ENCODE data around the gene ATG4B.
"Not testable (repeated sequence)": the region's sequence is repeated elsewhere in the genome, so short reads cannot be mapped to it uniquely, and the experiment has no call there.

The ATG4B gene

DNA sequence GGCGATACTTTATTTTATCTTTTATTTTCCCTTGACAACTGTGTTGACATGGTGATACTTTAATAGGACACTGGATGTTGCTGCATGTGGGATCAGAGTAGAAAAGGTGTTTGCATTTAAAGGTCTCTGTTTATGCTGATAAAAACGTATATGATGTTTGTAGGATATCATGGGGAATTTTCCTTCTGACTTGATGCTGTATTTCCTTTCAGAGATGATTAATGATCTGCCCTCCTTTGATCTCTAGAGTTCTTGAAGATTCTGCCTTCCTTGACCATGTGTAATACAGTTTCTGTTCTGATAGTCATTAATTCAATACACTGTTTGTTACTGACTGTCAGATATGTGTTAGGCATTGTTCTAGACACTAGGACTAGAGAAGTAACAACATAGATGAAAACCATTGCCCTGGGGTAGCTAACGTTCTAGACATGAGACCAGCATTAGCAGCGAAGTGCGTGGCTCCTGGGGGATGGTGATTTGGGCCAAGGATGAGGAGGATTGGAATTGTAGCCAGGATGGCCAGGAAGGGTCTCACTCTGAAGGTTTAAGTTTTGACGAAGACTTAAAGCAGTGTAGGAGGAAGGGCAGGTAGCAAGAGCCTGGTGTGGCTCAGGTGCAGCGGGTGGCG lies 2.8 kb downstream of the ATG4B start:
- no peak for DNase-seq

DNA sequence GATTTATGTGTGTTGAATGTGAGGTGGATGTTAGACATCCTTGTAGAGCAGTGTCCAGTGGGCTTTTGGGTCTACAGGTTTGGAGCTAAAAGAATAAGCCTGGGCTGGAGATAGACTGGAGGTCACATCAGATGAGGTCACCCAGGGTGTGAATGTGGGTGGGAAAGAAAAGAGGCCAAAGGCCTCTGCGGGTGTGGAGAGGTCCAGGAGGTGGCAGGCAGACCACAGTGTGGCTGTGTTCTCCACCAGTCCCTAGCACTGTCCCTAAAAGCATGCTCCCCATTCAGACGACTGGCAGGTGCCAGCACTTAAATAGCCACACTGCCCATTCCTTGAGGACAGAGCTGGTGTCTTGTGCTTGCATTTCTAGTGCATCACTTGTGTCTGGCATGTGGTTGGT lies 4.1 kb downstream of the ATG4B start:
- no peak for DNase-seq

DNA sequence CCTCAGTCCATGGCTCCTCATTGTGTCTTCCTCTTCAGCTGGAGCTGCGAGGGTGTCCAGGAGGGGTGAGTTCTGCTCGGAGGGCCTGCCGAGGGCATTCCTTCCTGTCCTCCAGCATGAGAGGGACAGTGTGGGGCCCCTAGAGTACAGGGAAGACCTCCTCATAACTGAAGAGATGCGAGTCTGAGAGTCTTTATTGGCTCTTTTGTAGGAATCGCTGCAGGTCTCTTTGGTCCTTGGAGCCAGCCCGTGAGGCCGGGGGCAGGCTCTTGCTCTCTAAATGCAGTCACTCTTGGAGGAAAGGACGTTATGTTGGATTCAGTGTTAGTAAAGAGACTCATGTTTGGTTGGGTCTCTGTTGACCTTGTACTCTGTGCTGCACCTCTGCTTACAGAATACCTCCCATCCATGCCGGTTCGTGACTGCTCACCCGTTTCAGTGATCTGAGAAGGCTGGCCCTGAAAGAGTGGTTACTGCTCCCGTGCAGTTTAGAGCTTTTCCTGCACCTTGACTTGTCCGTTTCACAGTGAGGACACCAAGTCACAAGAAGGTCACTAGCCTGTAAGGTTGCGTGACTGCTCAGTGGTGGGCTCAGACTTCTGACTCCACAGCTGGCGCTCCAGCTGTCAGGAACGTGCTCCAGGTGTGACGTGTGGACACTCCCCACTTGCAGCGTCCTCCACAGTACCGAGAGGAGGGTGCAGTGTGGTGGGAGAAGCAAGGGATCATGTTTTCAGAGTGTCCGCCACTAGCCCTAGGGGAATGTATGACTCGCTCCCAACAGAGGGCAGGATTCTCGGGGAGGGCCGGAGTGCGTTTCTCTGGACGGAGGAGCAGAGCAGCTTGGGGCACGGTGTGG lies 7.8 kb downstream of the ATG4B start:
- peak; percentile 70 for DNase-seq

DNA sequence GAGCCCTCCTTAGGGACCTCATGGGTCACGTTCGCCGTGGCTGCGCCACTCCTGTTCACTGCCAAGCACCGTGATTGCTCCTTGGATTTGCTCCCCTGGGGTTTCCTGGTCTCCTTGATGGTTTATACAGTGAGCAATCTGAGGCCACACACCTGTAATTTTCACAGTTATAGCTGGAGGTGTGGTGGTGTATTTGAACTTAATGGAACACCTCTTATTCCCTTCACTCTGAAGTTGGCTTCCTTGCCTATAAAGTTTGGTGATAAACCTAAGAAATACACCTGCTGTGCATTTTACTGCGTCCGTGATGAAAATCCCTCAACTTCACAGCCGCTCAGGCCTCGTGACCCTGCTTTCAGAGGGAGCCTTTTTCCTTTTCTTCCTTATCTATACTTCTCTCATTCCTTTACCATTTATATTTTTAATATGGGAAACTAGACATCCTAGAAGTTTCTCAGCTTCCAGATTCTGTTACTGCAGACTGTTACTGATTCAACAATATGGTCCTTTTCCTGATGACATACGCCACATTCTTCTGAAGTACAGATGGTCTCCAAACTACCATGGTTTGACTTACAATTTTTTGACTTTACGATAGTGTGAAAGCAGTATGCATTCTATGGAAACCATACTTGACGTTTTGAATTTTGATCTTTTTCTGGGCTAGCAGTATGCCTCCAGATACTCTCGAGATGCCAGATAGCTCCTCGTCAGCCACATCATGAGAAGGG lies 8.6 kb downstream of the ATG4B start:
- DNase-seq, result no peak

DNA sequence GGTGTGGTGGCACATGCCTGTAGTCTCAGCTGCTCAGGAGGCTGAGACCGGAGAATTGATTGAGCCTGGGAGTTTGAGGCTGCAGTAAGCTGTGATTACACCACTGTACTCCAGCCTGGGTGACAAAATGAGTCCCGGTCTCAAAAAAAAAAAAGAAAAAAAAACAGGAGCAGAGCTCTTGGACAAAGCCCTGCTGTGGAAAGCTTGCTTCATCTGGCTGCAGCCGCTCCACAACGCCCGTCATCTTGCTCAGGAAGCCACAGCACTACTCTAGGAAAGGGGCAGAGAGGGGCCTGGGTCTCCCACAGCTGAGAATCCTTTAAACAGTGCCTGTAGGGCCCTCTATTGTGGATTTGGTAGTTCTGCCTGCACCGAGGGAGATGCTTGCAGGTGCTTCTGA lies 11.0 kb downstream of the ATG4B start:
- DNase-seq, result no peak

DNA sequence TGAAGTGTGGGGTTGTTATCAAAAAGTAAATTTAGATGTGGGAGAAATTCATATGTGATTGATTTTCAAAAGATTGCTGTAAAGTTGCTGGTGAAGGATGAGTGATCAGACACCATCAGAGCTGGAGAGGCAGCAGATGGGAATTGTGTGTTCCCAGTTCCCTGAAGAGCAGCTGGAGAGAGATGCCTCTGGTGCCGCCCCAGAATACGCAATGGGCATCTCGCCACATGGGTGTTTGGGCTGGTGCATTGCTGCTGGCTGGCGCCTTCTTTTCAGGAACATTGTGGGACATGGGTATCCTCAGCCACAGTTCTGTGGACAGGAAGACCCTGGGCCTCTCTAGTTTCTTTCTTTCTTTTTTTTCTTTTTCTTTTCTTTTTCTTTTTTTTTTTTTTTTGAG lies 11.9 kb downstream of the ATG4B start:
- no peak for DNase-seq

DNA sequence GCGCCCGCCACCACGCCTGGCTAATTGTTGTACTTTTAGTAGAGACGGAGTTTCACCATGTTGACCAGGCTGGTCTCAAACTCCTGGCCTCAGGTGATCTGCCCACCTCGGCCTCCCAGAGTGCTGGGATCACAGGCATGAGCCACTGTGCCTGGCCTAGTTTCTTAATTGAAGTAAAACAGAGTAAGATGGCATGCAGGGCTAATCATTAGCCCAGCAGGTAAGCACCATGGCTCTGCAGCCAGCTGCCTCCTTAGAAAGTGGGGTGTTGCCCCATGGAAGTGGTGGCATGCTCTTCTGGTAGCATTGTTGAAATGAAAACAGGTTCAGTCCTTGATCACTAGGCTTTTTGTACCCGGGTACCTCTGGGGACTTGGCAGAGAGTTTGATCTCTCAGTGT lies 12.4 kb downstream of the ATG4B start:
- no peak for DNase-seq

DNA sequence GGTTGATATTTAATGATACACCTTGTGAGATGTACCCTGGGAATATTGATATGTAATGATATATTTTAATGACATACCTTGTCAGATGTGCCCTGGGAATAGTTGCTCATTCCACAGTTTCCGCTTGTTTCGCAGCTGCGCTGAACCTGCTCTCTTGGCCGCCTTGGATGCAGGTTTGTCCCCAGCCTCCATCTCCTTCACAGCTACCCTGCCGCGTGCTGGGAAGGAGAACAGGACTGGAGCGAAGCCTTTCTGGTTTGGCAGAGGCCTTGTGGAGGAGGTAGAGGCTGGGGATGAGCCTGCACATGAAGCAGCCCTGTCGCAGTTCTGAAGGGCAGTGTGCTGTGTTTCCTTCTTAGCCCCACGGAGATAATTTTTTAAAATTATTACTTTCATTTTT lies 14.6 kb downstream of the ATG4B start:
- DNase-seq, result no peak

DNA sequence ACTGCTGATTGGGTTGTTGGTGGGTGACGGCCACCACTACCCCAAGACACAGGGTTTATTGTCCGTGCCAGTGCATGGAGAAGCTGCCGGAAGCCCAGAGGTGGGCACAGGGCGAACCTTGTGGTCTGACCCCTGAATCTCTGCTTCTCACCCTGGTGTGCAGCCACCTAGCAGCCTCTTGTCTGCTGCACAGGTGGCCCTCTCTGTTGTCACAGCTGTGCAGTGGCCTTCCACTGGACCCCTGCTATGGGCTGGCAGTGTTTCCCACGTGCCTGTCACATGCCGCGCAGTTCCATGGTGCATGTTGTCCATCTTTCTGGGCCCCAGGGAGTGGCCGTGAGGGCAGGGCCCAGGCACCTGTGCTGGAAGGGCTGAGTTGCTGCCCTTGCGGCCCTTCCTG lies 15.2 kb downstream of the ATG4B start:
- DNase-seq, result no peak

DNA sequence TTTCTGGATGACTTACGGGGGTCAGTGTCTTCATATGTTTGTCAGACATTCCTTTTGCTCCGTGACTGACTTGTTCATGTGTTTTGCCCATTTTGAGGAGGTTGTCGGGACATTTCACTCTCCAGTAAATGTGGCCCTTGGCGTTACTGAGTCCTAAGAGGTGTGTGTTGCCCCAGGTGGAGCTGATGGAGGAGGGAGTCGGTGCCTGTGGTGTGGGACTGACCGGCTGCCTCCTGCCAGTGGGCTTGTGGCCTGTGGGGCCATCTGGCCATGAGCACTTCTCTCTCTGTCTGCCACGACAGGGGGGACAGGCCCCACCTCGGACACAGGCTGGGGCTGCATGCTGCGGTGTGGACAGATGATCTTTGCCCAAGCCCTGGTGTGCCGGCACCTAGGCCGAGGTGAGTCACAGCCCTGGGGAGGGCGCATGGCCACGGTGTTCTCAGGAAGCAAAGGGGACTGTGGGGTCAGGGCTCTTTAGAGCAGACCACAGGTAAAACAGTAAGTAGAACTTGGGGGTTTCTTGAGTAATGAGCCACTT lies 15.8 kb downstream of the ATG4B start:
- no peak for DNase-seq

DNA sequence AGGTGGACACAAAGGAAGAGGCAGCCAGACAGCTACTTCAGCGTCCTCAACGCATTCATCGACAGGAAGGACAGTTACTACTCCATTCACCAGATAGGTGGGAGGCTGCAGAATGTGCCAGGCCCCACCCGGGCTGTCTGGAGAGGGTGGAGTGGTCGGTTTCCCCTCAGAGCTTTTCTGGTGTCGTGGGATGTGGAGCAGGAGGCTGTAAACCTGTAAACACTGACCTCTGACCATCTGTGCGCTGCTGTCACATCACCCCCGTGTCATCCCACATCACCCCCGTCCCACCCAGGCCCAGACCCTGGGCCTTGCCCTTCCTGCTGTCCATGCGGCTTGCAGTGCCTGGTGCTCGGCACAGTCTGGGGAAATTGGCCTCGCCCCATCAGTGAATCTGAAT lies 17.1 kb downstream of the ATG4B start:
- DNase-seq, result no peak

DNA sequence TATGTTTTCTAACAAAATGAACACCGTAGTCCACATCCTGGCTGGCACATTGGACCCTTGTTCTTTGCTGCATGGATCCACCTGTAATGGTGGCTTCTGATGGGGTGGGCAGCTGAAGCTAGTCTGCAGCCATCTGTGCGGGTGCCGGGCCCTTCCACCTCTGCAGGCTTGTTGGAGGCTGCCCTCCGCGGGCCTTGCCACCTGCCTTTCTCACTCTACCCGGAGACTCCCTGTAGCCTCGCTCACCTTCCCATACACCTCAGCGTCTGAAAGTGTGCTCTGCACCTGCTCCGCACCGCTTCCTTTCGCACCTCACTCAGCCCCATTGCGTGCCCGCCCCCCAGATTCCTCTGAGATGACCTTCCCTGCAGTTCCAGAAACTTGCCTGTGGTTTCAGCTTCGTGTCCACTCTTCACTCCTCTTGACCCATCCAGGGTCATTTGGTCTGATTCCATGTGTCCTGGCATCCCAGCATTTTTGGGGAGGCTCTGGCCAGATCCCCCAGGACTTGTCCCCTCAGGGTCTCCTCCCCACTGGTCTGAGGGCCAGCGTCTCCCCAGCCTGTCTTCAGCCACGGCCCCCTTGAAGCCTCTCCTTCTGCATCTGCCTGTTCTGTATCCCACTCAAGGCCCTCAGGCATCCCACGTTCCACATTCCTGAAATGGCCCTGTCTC lies 18.2 kb downstream of the ATG4B start:
- no peak for DNase-seq

DNA sequence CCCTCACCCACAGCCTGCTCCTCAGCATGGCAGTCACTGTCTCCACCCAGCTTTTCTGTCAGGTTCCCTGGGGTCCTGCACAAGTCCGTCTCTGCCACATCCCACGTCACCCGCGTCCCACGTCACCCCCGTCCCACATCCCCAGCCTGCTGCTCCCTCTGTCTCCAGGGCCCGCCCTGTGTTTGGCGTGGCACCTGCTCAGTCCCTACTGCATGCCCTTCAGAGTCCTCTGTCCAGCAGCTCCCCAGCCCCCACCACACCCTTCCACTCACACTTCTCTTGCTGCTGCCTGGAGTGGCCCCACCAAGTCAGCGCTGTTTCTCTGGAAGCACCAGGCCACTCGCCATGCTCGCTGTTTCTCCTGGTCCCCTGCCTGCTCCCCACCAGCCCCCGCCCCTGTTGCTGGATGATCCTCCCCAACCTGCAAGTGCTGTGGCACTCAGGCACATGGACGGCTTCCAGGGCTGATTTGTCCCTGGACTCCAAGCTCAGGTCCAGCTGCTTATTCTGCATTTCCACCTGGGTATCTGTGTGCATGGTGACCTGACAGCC lies 18.8 kb downstream of the ATG4B start:
- no peak for DNase-seq

DNA sequence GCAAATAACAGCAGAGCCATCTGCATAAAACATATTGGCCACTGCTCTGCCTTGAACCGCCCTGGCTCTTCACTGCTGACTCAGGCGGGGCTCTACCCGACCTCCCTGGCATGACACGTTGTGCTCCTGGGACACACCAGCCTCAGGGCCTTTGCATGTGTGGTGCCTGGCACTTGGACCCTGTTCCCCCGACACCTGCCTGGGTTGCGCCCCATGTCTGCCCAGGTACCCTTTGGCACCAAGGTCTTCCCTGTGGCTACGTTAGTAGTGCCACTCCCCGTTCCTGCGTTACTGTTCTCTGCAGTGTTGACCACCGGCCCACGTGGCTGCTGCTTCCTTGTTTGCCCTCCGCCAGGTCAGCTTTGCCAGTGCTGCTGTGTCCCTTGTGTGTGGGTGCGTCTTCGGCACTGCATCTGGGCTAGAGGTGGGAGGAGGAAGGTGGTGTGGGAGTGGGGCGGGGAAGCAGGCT lies 20.3 kb downstream of the ATG4B start:
- DNase-seq, result no peak

DNA sequence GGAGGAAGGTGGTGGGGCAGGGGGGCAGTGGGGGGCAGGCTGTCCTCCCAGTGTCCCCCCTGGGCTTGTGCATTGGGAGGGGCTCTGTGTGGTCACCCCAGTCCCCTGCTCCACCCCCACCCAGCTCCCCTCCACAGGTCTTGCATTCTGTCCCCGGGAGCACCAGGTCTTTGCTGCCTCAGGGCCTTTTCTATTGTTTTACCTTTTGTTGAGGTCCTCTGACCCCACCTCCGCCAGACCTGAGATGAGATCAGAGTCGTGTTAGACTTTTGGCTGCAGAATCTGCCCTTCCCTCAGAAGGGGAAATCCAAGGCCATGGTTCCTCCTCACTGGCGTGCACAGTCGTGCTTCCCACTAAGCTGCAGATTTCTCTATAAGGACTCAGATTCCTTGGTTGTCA lies 20.8 kb downstream of the ATG4B start:
- DNase-seq, result no peak

DNA sequence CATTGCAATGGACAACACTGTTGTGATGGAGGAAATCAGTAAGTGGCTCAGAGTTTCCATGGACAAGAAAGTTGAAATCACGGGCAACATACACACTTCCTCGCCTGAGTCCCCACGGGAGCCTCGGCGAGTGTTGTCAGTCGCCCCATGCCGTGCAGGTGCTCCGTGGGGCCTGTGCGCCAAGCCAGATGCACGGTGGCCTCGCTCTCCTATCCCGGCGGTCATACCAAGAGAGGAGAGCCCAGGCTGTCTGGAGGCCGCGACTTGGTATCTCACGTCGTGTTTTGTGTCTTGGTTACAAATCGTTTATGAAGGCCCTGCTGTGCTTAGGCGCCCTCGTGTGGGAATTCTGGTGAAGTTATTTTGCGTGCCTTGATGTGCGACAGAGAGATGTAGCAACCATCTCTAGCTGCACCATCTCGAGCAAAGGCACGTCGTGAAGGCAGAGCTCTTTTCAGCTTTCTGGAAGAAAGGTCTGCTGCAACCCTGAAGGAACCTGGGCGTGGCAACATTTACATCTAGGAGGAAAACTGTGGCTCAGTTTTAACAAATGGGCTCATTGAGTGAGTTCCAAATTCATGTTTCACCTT lies 21.8 kb downstream of the ATG4B start:
- DNase-seq, result peak; percentile 81

DNA sequence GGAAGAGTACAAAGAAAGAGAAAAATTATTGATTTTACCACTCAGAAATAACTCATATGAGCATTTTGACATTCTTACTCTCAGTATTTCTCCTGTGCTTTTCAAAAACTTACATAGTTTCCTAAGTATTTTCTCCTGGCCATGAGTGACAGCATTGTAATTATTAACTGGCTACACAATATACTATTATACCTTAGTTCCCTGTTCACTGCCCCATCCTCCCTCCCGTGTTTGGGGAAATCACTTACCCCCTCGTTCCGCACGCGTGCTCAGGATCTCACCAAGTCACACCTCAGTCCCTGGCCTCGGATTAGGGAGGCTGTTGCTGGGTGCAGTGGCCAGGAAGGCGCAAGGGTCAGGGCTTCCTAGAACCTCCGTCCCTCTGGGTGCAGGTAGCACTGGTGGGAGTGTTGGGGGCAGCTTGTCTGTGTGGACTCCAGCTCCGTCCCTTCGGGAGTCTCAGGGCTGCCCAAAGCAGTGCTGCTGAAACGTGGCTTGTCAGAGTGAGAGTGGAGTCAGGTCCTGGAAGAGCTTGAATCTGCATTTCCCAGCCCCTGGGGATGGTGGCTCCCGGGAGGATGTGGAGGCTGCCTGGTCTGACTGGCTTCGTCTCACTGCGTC lies 23.2 kb downstream of the ATG4B start:
- DNase-seq, result no peak

DNA sequence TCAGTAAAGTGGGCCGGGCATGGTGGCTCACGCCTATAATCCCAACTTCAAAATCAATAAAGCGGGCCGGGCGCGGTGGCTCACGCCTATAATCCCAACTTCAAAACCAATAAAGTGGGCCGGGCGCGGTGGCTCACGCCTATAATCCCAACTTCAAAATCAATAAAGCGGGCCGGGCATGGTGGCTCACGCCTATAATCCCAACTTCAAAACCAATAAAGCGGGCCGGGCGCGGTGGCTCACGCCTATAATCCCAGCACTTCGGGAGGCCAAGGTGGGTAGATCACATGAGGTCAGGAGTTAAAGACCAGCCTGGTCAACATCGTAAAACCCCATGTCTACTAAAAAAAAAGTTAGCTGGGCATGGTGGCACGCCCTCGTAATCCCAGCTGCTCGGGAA lies 25.2 kb downstream of the ATG4B start:
- DNase-seq, result not testable (repeated sequence)

DNA sequence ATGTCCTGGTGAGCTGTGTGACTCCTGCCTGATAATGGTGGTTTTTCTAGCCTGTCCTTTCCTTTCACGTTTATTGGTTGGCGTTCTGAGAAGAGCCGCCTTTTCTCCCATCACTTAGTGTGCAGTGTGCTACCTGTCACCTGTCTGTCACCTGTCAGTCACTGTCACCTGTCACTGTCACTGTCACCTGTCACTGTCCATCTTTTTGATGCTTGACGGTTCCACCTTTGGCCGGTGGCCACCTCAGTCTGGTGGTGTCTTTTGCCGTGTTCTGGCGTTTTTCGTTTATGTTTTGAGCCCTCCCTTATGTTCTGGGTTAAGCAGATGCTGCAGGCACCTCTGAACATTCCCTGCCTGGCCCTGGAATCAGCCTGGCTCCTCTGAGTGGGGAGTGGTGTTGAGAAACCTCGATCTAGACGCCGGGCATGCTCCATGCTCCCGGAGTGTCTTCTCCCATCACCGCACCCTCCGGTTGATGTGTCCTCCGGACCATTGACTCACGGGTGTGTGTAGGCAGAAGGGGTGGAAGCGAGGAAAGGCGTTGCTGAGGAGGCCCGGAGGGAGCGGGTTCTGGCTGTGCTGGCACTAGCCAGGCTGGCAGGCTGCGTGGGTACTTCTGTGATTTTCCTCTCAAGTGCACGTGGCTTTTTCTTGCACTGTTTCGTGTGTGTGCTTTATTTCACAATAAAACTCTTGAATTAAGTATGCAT lies 28.4 kb downstream of the ATG4B start:
- no peak for DNase-seq

DNA sequence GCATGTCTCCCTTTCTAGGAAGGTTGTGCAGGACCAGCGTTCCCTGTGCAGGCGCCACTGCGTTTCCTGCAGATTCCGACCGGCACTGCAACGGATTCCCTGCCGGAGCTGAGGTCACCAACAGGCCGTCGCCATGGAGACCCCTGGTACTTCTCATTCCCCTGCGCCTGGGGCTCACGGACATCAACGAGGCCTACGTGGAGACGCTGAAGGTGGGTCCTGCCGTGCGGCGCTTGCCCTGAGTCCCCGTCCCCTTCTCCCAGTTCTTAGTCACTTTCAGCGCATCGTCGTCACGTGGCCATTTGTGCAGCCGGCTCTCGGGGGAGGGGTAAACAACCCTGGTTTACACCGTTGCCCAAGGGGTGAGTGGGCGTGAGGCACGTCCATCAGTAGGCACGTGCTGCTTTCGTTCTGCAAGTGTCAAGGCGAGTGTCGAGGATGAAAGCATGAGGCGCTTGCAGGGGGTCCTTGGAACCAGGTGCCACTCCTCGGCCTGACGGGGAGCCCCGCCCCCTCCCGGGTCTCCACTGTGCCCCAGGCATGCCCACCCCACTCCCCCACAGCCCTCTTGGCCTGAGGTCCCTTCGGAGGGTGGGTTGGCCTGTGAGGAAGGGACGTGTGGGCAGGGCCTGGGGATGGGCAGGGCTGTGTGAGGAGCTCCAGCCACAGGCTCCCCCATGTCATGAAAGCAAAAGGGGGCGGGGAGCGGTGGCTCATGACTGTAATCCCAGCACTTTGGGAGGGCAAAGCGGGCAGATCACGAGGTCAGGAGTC lies 29.3 kb downstream of the ATG4B start:
- no peak for DNase-seq

All from islet precursor cell (in vitro differentiated cells).